Neural cell (in vitro differentiated cells): ENCODE measurements around the gene MAP1LC3A.

Experiments used
- EP300 ChIP-seq: fragments of 450-650 bp; conservative IDR thresholded peaks from 2 replicates; pipeline ENCODE4 v1.6.1; 2014; ENCODE audit warnings: antibody characterized with exemption, mild to moderate bottlenecking, moderate library complexity; ENCODE audit not compliant: poor library complexity, severe bottlenecking
- SMC3 ChIP-seq: fragments of 450-650 bp; conservative IDR thresholded peaks from 2 replicates; pipeline ENCODE4 v1.6.1; 2014; ENCODE audit warnings: antibody characterized with exemption, mild to moderate bottlenecking, moderate library complexity; ENCODE audit not compliant: poor library complexity
- TF ChIP-seq, protein P1 (sequence below): fragments of 450-650 bp; IDR thresholded peaks from 2 replicates; pipeline ENCODE4 v1.5.1; 2014; ENCODE audit warnings: antibody characterized with exemption, mild to moderate bottlenecking, moderate library complexity; ENCODE audit not compliant: poor library complexity, severe bottlenecking

DNA sequence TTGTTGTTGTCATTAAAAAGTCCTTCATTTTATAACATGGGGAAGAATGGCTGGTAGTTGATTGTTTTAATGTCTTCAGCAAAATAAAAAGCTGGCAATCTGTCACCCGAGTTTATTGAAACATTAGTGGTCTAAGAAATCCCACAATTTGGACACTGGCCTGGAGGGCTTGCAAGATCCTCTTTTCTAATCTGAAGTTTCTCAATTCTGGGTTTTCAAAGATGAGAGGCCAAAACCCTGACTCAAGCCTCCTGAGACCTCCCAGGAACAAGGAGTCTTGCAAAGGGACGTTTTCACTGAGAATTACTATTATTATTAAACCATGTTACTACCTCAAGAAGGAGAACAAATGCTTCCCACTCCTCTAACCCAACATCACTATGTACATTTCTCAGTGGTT, 19.5 kb downstream of the MAP1LC3A start:
- TF ChIP-seq, protein P1, sequence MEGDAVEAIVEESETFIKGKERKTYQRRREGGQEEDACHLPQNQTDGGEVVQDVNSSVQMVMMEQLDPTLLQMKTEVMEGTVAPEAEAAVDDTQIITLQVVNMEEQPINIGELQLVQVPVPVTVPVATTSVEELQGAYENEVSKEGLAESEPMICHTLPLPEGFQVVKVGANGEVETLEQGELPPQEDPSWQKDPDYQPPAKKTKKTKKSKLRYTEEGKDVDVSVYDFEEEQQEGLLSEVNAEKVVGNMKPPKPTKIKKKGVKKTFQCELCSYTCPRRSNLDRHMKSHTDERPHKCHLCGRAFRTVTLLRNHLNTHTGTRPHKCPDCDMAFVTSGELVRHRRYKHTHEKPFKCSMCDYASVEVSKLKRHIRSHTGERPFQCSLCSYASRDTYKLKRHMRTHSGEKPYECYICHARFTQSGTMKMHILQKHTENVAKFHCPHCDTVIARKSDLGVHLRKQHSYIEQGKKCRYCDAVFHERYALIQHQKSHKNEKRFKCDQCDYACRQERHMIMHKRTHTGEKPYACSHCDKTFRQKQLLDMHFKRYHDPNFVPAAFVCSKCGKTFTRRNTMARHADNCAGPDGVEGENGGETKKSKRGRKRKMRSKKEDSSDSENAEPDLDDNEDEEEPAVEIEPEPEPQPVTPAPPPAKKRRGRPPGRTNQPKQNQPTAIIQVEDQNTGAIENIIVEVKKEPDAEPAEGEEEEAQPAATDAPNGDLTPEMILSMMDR, result no peak
- TF ChIP-seq EP300 (no peak), SMC3 (no peak)
